Endothelial cell of umbilical vein (primary cell): ENCODE measurements around the gene GCNT1.
"Not testable (repeated sequence)": the region's sequence is repeated elsewhere in the genome, so short reads cannot be mapped to it uniquely, and the experiment has no call there.

ENCODE experiments used
- CTCF ChIP-seq, 2 donors: IDR thresholded peaks; 1 replicate in 1 of 2; 2 replicates in 1 of 2; pipeline ENCODE4 v1.5.1; 2011; ENCODE audit warnings: low read length in 2 of 2, mild to moderate bottlenecking in 2 of 2, moderate library complexity in 2 of 2, control low read depth in 1 of 2, inconsistent platforms in 1 of 2, low read depth in 1 of 2; ENCODE audit not compliant: insufficient read depth in 1 of 2; ENCODE audit errors: extremely low read depth in 1 of 2
- EZH2 ChIP-seq: IDR thresholded peaks from 2 replicates; pipeline ENCODE4 v1.6.1; 2012; ENCODE audit warnings: borderline replicate concordance, low read depth, mild to moderate bottlenecking, moderate library complexity, low read length, inconsistent platforms; ENCODE audit not compliant: severe bottlenecking
- MAX ChIP-seq: IDR thresholded peaks from 2 replicates; pipeline ENCODE4 v1.6.1; 2011; ENCODE audit not compliant: insufficient read depth, insufficient read length
- MYC ChIP-seq: IDR thresholded peaks from one replicate; pipeline ENCODE4 v1.6.1; 2011; ENCODE audit warnings: mild to moderate bottlenecking, low read depth, low read length
- POLR2A ChIP-seq: IDR thresholded peaks from 2 replicates; pipeline ENCODE4 v1.6.1; 2012; ENCODE audit warnings: low read depth, mild to moderate bottlenecking, control low read depth, low read length

- TF ChIP-seq CTCF (IDR thresholded peaks at IDR 0.05; ENCODE audit: extremely low read depth in 1 of 2, insufficient read depth in 1 of 2, low read depth in 1 of 2, low read length in 2 of 2); POLR2A; MYC; EZH2; MAX: not testable (repeated sequence)
These were observed 24.1 kb upstream of the GCNT1 start for GRCh38 chr9:76434897-76435296.
